NCI-H510A treated with DMSO at 0.1 percent for 48 hours (cell line): ENCODE results near the gene GNA14.
"Not testable (repeated sequence)": the region's sequence is repeated elsewhere in the genome, so short reads cannot be mapped to it uniquely, and the experiment has no call there.

ENCODE experiments used
- DNase-seq: peaks from one replicate; lab custom pipeline; 2025; lab: John Stamatoyannopoulos, UW

GNA14 gene

DNA sequence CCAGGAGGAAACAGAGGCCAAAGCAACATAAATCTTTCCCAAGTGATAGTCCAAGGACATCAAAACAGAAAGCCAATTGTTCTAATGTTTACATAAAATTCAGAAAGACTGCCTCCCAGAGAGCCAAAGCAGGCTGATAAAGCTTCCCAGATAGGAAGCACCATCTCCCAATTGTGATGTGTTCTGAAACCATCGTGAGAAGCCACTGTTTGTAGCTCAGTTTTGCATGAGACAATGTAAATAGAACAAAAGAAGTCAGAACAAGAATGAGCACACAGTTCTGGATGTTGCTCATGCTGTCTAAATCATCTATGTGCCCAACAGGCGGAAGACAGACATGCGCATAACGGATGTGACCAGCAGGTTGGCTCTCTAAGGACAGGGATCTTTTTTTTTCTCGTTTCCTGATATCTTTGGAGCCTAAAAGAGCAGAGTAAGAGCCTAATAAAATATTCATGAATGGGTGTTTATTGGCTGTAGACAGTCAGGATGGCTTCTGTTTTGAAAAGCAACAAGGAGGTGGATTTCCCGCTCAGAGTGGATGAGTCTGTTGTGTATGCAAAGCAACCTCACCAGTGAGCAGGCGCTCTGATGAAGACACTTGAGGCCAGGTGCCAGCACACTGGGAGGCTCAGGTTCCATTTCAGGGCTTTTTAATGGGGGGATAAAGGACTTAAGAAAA, 113.6 kb downstream of the GNA14 start:
- peak; percentile 61 for DNase-seq

DNA sequence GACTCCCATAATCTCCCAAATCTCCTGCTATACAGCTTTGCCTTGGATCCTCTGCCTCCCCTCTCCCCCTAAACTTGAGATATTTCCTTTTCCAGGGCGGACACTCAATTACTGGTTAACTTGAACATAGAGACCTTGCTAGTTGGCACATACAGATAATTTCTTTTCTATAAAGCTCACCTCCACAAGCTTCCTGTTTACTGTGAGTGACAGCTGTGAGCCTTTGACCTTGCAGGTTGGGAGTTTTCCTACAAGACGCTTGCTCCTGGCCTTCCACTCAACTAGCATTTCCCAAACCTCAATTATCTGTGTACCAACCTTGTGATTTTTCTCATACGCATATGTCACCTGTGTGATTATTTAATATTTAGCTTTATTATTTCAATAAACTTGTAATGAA, 114.5 kb downstream of the GNA14 start:
- no peak for DNase-seq

- no peak for DNase-seq
Measured at GRCh38 chr9:77532607-77533006, 115.5 kb downstream of the GNA14 start.

- DNase-seq = no peak
Measured at GRCh38 chr9:77531400-77531799, 116.7 kb downstream of the GNA14 start.

DNA sequence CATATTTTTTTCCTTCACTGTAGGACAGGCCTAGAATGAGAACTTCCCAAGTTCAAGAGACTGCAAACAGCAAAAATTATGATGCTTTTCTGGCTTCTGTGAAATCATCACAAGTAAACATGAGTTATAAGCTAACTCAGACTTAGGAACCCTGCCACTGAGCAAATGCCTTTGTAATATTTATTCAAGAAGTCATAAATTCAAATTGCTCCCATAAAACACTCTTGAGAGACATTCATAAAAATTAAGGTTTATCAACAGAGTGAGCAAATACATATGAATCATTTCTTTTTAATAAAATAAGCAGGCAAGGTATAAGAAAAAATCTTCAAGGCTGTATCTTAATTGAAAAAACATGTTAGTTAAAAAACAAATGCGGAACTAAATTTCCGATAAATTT, 124.2 kb downstream of the GNA14 start:
- DNase-seq = no peak

DNA sequence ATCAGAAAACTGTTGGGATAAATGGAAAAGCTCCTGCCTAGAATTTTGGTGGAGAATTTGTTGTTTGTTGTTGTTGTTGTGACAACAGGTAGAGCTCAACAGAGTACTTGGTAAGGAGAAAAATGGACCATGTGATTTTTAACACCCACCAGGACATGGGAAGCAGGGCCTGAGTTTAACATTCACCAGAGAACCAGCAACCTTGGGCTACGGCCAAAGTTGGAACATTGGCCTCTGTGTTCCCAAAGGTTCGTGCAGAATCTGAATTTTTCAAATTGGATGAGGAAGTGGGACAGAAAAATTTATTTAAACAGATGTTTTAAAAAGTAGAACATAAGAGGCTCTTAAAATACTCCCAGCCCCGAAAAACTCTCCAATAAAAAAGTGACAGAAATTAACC, 127.0 kb downstream of the GNA14 start:
- DNase-seq = no peak

- DNase-seq = no peak
Measured at GRCh38 chr9:77518688-77519087, 129.4 kb downstream of the GNA14 start.

DNA sequence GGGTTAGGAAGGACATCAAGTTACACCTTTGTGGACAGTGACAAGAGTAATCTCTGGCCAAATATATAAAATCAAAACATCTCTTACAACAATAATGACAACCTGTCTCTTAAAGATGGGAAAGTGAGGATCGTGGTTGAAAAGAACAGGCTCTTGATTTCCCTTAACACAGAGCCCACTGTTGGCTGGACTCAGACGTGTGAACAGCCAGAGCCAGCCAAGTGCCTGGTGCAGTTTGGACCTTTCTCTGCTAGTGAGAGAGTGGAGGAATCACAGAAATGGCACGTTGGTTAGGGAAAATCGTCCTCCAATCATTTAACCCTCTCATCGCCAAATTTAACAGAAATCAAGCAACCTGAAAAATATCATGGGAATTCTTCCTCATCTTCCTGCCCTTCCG, 131.3 kb downstream of the GNA14 start:
- DNase-seq = no peak

DNA sequence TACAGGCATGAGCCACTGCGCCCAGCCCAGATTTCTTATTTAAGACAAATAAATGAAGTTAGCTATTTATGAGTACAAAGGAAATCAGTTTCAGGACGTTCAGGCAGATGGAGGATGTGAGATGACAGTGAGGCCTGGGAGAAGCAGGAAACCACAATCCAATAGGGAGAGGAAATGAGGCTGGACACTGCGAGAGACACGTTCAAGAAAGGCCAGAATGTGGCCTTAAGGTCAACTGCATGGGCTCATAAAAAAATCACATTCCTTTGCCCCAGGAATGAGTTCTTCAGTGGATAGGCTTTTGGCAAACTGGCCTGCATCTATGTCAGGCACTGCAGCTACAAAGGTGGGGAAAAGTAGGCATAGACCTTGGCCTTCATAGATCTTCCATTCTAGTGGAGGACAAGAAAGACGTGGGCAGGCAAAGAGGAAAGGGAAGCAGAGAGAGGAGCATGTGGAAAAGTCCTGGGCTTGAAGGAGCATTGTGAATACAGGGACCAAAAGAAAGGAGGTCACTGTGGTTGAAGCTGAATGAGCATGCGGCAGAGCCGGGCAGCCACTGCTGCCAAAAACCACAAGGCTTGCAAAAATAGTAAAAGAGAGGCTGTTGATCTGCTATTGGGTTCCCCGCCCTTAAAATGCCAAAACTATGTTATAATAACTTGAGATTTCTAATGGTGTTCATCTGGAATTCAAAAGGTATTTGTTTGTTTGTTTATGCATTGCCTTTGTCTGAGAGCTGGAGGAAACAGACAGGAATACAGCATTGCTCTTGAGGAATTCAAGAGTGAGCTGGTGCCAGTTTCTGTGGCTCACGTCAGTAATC, 133.0 kb downstream of the GNA14 start:
- DNase-seq = no peak

- DNase-seq = no peak
Measured at GRCh38 chr9:77513457-77513856, 134.7 kb downstream of the GNA14 start.

DNA sequence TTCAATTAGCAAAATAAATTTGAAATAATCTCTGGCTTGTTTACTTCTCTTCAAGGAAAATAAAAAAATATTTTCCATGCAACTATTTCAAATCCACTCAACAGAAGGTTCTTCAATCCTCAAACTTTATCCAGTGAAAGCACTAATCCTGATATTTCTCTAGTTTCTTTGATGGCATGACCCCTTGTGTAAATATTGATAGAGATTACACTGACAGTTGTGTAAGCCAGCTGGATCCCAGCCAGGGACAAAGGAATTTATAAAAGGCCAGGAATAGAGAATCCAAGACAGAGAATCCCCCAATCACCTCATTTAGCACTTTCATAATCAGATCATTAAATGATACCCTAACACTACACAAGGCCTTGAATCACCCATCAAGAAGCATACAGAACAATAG, 135.2 kb downstream of the GNA14 start:
- no peak for DNase-seq

GRCh38 chr9:77511525-77511924, 136.6 kb downstream of the GNA14 start:
- no peak for DNase-seq

DNA sequence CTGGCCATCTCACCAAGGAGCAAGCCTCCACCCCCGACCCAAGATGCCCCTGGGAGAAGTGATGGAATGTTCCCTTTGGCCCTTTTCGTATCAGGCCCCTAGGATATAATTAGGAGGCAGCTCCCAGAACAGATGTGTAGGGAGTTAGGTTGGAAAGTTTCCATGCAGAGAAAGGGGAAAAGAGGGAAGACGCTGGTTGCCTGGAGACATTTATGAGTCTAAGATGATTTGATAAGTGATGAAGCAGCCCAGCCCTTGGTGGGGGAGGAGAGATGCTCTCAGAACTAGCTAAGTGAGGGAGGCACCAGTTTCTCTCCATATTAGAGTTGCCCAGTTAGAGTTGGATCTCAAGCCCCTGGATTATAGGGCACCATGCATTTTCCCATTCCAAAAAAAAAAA, 137.5 kb downstream of the GNA14 start:
- DNase-seq = no peak

DNA sequence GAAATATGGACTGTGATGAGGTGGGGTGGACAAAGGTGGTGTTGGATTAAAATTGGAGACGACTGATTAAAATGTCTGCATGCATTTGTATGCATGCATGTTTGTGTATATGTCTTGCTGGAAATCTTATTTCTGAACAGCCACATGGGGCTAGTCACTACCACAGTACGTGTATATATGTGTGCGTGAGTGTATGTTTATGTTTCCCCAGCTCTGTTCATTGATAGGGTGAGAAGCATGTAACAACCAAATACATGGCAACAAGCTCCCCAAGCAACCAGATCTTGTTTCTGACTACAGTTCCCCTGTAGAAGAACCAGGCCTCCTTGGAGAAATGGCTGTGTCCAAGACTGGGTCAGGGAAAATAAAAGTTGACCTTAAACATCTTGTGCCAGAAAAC, 139.7 kb downstream of the GNA14 start:
- DNase-seq = no peak

- DNase-seq = no peak
Measured at GRCh38 chr9:77507212-77507961, 140.7 kb downstream of the GNA14 start.

DNA sequence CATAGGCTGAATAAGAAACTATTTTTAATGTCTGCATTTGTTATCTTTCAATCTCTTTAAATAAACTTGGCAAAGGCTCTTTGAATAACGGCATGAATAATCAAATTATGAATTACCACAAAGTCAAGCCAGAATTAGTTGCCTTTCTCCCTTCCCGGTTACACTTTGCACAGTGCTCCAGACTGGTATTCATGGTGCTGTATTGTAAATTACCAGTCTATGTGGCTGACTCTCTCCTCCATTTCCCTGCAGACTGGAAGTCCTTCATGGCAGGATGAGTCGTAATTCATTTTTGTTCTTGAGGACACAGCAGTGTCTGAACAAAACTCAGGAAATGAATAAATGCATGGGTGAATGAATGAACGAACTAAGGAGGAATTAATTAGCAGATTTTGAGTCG, 142.9 kb downstream of the GNA14 start:
- DNase-seq = no peak

DNA sequence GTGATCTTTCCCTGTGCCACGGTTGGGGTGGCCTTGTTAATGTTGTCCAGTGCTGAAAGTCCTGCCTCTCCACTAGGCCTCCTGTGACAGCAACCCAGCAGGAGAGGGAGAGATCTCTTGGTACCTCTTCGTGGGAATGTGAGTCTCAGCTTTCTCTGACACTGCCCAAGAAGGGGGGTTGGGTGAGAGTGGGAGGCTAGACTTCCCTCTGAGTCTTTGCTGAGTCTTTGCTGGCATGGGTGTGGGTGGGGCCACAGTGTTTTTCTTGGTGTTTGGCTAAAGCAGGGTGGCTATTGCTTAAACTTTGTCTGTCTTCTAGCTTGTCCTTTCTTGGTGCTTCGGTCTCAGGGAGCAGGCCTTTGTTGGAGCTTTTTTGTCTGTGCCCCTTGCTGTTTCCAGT, 145.6 kb downstream of the GNA14 start:
- no peak for DNase-seq

GRCh38 chr9:77498891-77499290, 149.2 kb downstream of the GNA14 start:
- no peak for DNase-seq

GRCh38 chr9:77497322-77498198, 150.6 kb downstream of the GNA14 start:
- no peak for DNase-seq

DNA sequence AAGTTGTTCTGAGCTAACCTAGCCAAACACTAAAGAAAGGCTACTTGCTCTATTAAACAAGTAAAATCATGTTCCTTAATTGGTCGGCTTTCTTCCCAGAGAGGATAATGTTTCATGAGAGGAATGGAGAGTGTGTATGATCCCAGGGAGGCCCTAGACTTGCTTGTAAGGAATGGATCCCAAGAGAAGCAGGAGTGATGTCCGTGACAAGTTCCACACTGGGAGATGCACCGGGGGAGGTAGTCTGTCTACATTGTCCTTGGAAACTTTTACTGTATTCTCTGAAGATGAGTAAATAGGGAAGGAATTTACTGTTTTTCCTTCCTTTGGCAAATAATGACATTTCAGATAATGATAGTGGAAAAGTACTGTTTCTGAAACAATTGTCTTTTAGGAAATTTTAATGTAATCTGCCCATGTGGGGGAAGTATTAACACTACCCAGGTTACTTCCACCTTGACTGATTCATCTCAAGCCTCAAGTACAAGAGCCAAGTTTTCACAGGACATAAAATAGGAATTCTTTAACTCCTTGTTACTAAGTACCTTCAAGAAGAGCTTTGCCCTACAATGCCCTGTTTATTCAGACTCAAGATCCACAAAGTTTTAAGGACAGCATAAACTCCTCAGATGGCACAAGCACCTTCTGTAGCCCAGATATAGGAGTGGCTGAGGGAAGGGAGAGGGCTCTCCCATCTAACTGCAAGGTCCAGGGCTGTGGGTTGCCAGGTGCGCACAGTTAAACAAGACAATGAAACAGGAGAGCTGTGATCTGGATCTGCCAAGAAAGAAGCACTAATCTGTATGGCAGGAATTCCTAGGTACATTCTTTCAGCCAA, 152.1 kb downstream of the GNA14 start:
- DNase-seq = no peak

DNA sequence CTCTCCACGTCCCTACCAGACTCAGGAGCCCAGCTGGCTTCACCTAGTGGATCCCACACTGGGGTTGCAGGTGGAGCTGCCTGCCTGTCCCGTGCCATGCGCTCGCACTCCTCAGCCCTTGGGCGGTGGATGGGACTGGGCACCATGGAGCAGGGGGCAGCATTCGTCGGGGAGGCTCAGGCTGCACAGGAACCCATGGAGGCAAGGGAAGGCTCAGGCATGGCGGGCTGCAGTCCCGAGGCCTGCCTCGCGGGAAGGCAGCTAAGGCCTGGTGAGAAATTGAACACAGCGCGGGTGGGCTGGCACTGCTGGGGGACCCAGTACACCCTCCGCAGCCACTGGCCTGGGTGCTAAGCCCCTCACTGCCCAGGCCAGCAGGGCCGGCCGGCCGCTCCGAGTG, 157.8 kb downstream of the GNA14 start:
- not testable (repeated sequence) for DNase-seq
